Heart right ventricle (tissue), 16 donors: ENCODE results near the gene OR2W1. TPM values are rescaled to one million over a fixed set of nuclear protein-coding genes. Genes with fewer than 3 reads are reported as not detected.

ENCODE experiments used
- ATAC-seq, 8 donors: fragments of 200-7000 bp; cut with Tn5 transposase; one replicate each; pipeline ENCODE4 v1.9.1; 2020; ENCODE audit warnings: mild to moderate bottlenecking in 8 of 8, moderate library complexity in 8 of 8, moderate number of reproducible peaks in 1 of 8
- DNase-seq, 2 donors: peaks; one replicate each; pipeline ENCODE4 v3.0.0-alpha.2; 2020
- H3K27ac ChIP-seq, 10 donors: fragments of 200-600 bp; sonication (generic) in 2 of 10; one replicate each; pipeline versions ENCODE4 v1.5.0 to v1.8.0; 2020 to 2022; ENCODE audit warnings: mild to moderate bottlenecking in 3 of 10
- H3K27me3 ChIP-seq, 7 donors: fragments of 200-600 bp; one replicate each; pipeline ENCODE4 v1.8.0; 2021 to 2022; ENCODE audit warnings: mild to moderate bottlenecking in 2 of 7
- H3K36me3 ChIP-seq, 9 donors: fragments of 200-600 bp; sonication (generic) in 1 of 9; one replicate each; pipeline versions ENCODE4 v1.5.0 to v1.8.0; 2020 to 2022; ENCODE audit warnings: mild to moderate bottlenecking in 2 of 9
- H3K4me1 ChIP-seq, 9 donors: fragments of 200-600 bp; sonication (generic) in 1 of 9; one replicate each; pipeline versions ENCODE4 v1.5.0 to v1.8.0; 2020 to 2022; ENCODE audit warnings: mild to moderate bottlenecking in 4 of 9
- H3K4me3 ChIP-seq, 10 donors: fragments of 200-600 bp; sonication (generic) in 2 of 10; one replicate each; pipeline versions ENCODE4 v1.5.0 to v1.8.0; 2020 to 2022; ENCODE audit warnings: mild to moderate bottlenecking in 7 of 10, moderate library complexity in 2 of 10
- H3K9me3 ChIP-seq, 11 donors: fragments of 200-600 bp in 10 of 11; sonication (generic) in 2 of 11; one replicate each; pipeline versions ENCODE4 v1.5.0 to v1.8.0; 2013 to 2022; ENCODE audit warnings: mild to moderate bottlenecking in 2 of 11, control low read depth in 1 of 11, moderate library complexity in 1 of 11
- CTCF ChIP-seq, 9 donors: fragments of 200-600 bp; sonication (generic) in 2 of 9; IDR thresholded peaks; one replicate each; pipeline versions ENCODE4 v1.5.0 to v1.8.0; 2021 to 2022; ENCODE audit warnings: antibody characterized with exemption in 9 of 9, mild to moderate bottlenecking in 5 of 9, moderate library complexity in 1 of 9
- WGBS, 2 donors: extraction: QIAGEN DNeasy Blood & Tissue Kit; methylation state at CpG; one replicate each; pipeline ENCODE4 v1.1.7; 2013; ENCODE audit warnings: inconsistent platforms in 1 of 2; 5-methylcytosine and 5-hydroxymethylcytosine counted together
- intact Hi-C, 10 donors: fragments of 100-400 bp; cut with DNase I; formaldehyde crosslinking; loops; one replicate each; pipeline versions ENCODE4 v1.11.1 to v1.14.2; 2022
- long read RNA-seq, 3 donors: library from polyadenylated mRNA; unstranded; transcript quantifications; one replicate each; pipeline ENCODE4 v2.0.0, GENCODE V29; 2020 to 2021
- polyA plus RNA-seq, 2 donors: library from polyadenylated mRNA; stranded (reverse); fragments of 200-250 nt; gene quantifications; one replicate each; pipeline ENCODE4 v1.2.3, GENCODE V29; 2013
- total RNA-seq, 10 donors: library from RNA; stranded (reverse); fragmentation: NEBNext Ultra II Directional in 3 of 10; extraction: Animal tissue kit (Norgen Biotek cat#: 25700) in 3 of 10; gene quantifications; one replicate each; pipeline versions ENCODE4 v1.2.1 to v1.2.4, GENCODE V29; 2021 to 2023
- donor health status: Arrhythmogenic right ventricular cardiomyopathy.
- donor health status: ischemic (EF 13 %, LVEDD 7.1; RV severe dilation, severe dysfunction).
- donor health status: healthy with polysubstance abuse.
- donor health status: DM: no; HTN: yes; CAD: no.
- donor health status: DM: no; HTN: no; CAD: no.
- donor health status: ischemic (EF 25% LVEDD 6.9; RV normal size, moderate dysfunction).
- donor health status: ischemic (EF 25% LVEDD 5.7; RV mildly dilated, moderate dysfunction).
- donor health status: healthy.
- donor health status: DM: yes; HTN: yes; CAD: no.
- donor health status: Ischemic cardiomyopathy.
- donor health status: ischemic (EF 35%, LVEDD 5.7; RV mildly dilated, moderate dysfunction).
- donor health status: nonischemic (EF 11% LVEDD 7.7; RV severe dilation, severe dysfunction).
- donor health status: DM: yes; HTN: yes; CAD: no.
- donor health status: PGD.
- donor health status: ischemic (EF 29% LVEDD 5.4; RV normal size, mild dysfunction).
- donor health status: nonischemic (EF 23%, LVEDD 6.1; RV moderate dilation, normal function).

OR2W1 gene
- not detected for total RNA-seq
- polyA plus RNA-seq = not detected
- long read RNA-seq, donor 1 = 0 reads
- long read RNA-seq, donor 2 = 0 reads
- long read RNA-seq, donor 3 = 0 reads

GRCh38 chr6:29045075-29045474 lies at the start of gene OR2W1:
OR2W1 (minus strand) TSS chr6:29045175; CDS start chr6:29045175, 0 bp downstream.
- DNase-seq (no peak), ATAC-seq (no peak)
- intact Hi-C loops = no loop called here
- Histone ChIP-seq H3K4me1 (no peaks in the 10 kb centered on the region), H3K4me3 (no peak within 1 kb of the TSS), H3K27me3 (peaks cover 0 to 68% (median 7%) of the 10 kb centered on the region in 7 donors), H3K36me3 (no peaks in the 10 kb centered on the region), H3K9me3 (no peaks in the 10 kb centered on the region), H3K27ac (no peak within 1 kb of the TSS)
- no peak for TF ChIP-seq CTCF (IDR thresholded peaks at IDR 0.05)
- WGBS, 2 donors = 64 to 72% methylated on average over 1 of the region's 1 CpG

- Histone ChIP-seq H3K4me1 (no peaks in the 10 kb centered on the region), H3K9me3 (no peaks in the 10 kb centered on the region), H3K4me3 (no peak overlapping the region), H3K27ac (no peak overlapping the region), H3K27me3 (no peaks in the 10 kb centered on the region), H3K36me3 (no peaks in the 10 kb centered on the region)
- ATAC-seq = no peak
- DNase-seq = no peak
- intact Hi-C loops = no loop called here
- 81 to 91% methylated on average over 3 of the region's 3 CpGs for whole genome bisulfite sequencing, 2 donors
- TF ChIP-seq CTCF (IDR thresholded peaks at IDR 0.05) = no peak
Observed at GRCh38 chr6:29092957-29093356, 48.0 kb upstream of the OR2W1 start.

GRCh38 chr6:29087213-29087612 lies 42.2 kb upstream of the OR2W1 start, which contains the start of gene OR2B3:
OR2B3 (minus strand) TSS chr6:29087313; CDS start chr6:29087248, 65 bp downstream.
- intact Hi-C loops = no loop called here
- H3K9me3 ChIP-seq = no peaks in the 10 kb centered on the region
- DNase-seq (no peak), ATAC-seq (no peak)
- TF ChIP-seq CTCF (IDR thresholded peaks at IDR 0.05) = no peak
- H3K27ac ChIP-seq = no peak within 1 kb of the TSS
- no peak within 1 kb of the TSS for H3K4me3 ChIP-seq
- no peaks in the 10 kb centered on the region for H3K36me3 ChIP-seq
- WGBS, 2 donors = 47 to 69% methylated on average over 1 of the region's 1 CpG
- peaks cover 0 to 5% (median 0%) of the 10 kb centered on the region in 7 donors for H3K27me3 ChIP-seq
- H3K4me1 ChIP-seq = no peaks in the 10 kb centered on the region

GRCh38 chr6:29082457-29082856 lies 37.5 kb upstream of the OR2W1 start:
- Histone ChIP-seq H3K4me1 (no peaks in the 10 kb centered on the region), H3K27me3 (peaks cover 0 to 9% (median 0%) of the 10 kb centered on the region in 7 donors), H3K36me3 (no peaks in the 10 kb centered on the region), H3K9me3 (no peaks in the 10 kb centered on the region), H3K27ac (no peak overlapping the region), H3K4me3 (no peak overlapping the region)
- DNase-seq (no peak), ATAC-seq (no peak)
- no peak for TF ChIP-seq CTCF (IDR thresholded peaks at IDR 0.05)
- intact Hi-C loops = no loop called here
- WGBS, 2 donors = 90 to 91% methylated on average over 15 of the region's 15 CpGs
